HCT116 (cell line): Measurements from ENCODE around the gene NR5A2.

ENCODE experiments used
- EGR1 ChIP-seq: IDR thresholded peaks from 2 replicates; pipeline ENCODE4 v1.6.1; 2012; ENCODE audit warnings: low read depth
- EZH2 ChIP-seq: fragments of 200-600 bp; sonication (generic); IDR thresholded peaks from 2 replicates; pipeline ENCODE4 v1.6.1; 2017; ENCODE audit warnings: antibody characterized with exemption, mixed run types
- POLR2A ChIP-seq: IDR thresholded peaks from 2 replicates; pipeline ENCODE4 v1.7.0; 2011; ENCODE audit warnings: borderline replicate concordance; ENCODE audit not compliant: insufficient read depth, insufficient read length; ENCODE audit errors: extremely low read depth
- POLR2AphosphoS5 ChIP-seq: IDR thresholded peaks from 2 replicates; pipeline ENCODE4 v1.6.1; 2011; ENCODE audit warnings: mild to moderate bottlenecking, low read depth, low read length, moderate library complexity
- ZBTB33 ChIP-seq: IDR thresholded peaks from 2 replicates; pipeline ENCODE4 v1.6.1; 2011; ENCODE audit warnings: mild to moderate bottlenecking, low read length, moderate library complexity; ENCODE audit not compliant: insufficient replicate concordance; ENCODE audit errors: extremely low read depth
- ZFX ChIP-seq: fragments of 450-650 bp; IDR thresholded peaks from 2 replicates; pipeline ENCODE4 v1.6.1; 2017
- TF ChIP-seq, protein P1 (sequence below), 3 experiments: fragments of 200-600 bp in 1 of 3; sonication (generic) in 1 of 3; IDR thresholded peaks in 2 of 3; conservative IDR thresholded peaks in 1 of 3; 2 replicates each; pipeline ENCODE4 v1.5.1; 2012 to 2017; ENCODE audit warnings: low read depth in 2 of 3, low read length in 2 of 3, antibody characterized with exemption in 1 of 3, borderline replicate concordance in 1 of 3, control low read depth in 1 of 3, mild to moderate bottlenecking in 1 of 3, mixed read lengths in 1 of 3, mixed run types in 1 of 3, moderate library complexity in 1 of 3; ENCODE audit not compliant: insufficient read depth in 1 of 3
- TF ChIP-seq, protein P2 (sequence below): IDR thresholded peaks from 2 replicates; pipeline ENCODE4 v1.6.1; 2012; ENCODE audit warnings: low read depth

GRCh38 chr1:200154069-200154767, 126.7 kb downstream of the NR5A2 start:
- TF ChIP-seq, protein P1, sequence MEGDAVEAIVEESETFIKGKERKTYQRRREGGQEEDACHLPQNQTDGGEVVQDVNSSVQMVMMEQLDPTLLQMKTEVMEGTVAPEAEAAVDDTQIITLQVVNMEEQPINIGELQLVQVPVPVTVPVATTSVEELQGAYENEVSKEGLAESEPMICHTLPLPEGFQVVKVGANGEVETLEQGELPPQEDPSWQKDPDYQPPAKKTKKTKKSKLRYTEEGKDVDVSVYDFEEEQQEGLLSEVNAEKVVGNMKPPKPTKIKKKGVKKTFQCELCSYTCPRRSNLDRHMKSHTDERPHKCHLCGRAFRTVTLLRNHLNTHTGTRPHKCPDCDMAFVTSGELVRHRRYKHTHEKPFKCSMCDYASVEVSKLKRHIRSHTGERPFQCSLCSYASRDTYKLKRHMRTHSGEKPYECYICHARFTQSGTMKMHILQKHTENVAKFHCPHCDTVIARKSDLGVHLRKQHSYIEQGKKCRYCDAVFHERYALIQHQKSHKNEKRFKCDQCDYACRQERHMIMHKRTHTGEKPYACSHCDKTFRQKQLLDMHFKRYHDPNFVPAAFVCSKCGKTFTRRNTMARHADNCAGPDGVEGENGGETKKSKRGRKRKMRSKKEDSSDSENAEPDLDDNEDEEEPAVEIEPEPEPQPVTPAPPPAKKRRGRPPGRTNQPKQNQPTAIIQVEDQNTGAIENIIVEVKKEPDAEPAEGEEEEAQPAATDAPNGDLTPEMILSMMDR (IDR thresholded peaks at IDR 0.05 in 2 of 3, conservative IDR thresholded peaks at IDR 0.05 in 1 of 3; ENCODE audit: borderline replicate concordance in 1 of 3, insufficient read depth in 1 of 3, low read depth in 2 of 3, low read length in 2 of 3), result no peak
- TF ChIP-seq POLR2A (no peak), EZH2 (no peak), ZBTB33 (no peak), EGR1 (no peak), POLR2AphosphoS5 (no peak), ZFX (no peak)
- TF ChIP-seq, protein P2, sequence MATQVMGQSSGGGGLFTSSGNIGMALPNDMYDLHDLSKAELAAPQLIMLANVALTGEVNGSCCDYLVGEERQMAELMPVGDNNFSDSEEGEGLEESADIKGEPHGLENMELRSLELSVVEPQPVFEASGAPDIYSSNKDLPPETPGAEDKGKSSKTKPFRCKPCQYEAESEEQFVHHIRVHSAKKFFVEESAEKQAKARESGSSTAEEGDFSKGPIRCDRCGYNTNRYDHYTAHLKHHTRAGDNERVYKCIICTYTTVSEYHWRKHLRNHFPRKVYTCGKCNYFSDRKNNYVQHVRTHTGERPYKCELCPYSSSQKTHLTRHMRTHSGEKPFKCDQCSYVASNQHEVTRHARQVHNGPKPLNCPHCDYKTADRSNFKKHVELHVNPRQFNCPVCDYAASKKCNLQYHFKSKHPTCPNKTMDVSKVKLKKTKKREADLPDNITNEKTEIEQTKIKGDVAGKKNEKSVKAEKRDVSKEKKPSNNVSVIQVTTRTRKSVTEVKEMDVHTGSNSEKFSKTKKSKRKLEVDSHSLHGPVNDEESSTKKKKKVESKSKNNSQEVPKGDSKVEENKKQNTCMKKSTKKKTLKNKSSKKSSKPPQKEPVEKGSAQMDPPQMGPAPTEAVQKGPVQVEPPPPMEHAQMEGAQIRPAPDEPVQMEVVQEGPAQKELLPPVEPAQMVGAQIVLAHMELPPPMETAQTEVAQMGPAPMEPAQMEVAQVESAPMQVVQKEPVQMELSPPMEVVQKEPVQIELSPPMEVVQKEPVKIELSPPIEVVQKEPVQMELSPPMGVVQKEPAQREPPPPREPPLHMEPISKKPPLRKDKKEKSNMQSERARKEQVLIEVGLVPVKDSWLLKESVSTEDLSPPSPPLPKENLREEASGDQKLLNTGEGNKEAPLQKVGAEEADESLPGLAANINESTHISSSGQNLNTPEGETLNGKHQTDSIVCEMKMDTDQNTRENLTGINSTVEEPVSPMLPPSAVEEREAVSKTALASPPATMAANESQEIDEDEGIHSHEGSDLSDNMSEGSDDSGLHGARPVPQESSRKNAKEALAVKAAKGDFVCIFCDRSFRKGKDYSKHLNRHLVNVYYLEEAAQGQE, result no peak
